HG03064 (cell line): ENCODE measurements around the gene PYGO2.

Source experiments
- ATAC-seq: cut with Tn5 transposase; IDR thresholded peaks from one replicate; pipeline ENCODE4 v1.9.1; 2021; ENCODE audit warnings: low read depth; ENCODE audit not compliant: unreplicated experiment

The PYGO2 gene

GRCh38 chr1:154961207-154962155 is at the start of gene PYGO2:
Gene PYGO2, minus strand, starts transcription at chr1:154961782. Its CDS starts 206 bp downstream, at chr1:154961576.
- peak; percentile 67 for ATAC-seq

GRCh38 chr1:155011004-155011416 is 49.4 kb upstream of the PYGO2 start:
- ATAC-seq: no peak

- no peak for ATAC-seq
Observed at GRCh38 chr1:155010211-155010918, 48.8 kb upstream of the PYGO2 start.

DNA sequence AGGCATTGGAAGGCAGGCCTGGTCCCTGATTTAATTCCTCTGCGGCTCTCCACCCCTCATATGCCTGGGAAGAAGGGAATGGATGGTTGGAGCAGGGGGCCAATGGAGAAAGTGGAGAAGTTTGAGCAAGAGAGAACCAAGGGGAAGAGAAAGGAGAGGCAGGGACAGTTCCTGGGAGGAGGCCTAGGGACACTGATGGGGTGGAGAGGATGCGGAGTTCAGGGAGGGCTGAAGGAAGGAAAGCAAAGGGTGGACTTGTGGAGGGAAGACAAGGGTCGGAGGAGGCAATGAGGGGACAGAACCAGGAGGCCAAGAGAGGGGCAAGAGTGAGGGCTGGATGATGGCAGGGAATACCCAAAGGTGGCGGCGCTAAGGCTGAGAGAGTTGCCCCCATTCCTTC is 48.2 kb upstream of the PYGO2 start:
- ATAC-seq: no peak

- ATAC-seq: no peak
Observed at GRCh38 chr1:155009221-155009711, 47.7 kb upstream of the PYGO2 start.

- no peak for ATAC-seq
Observed at GRCh38 chr1:155008015-155008941, 46.7 kb upstream of the PYGO2 start.

- ATAC-seq: no peak
Observed at GRCh38 chr1:155007251-155007828, 45.8 kb upstream of the PYGO2 start.

GRCh38 chr1:155006601-155007101 is 45.1 kb upstream of the PYGO2 start:
- ATAC-seq: no peak

DNA sequence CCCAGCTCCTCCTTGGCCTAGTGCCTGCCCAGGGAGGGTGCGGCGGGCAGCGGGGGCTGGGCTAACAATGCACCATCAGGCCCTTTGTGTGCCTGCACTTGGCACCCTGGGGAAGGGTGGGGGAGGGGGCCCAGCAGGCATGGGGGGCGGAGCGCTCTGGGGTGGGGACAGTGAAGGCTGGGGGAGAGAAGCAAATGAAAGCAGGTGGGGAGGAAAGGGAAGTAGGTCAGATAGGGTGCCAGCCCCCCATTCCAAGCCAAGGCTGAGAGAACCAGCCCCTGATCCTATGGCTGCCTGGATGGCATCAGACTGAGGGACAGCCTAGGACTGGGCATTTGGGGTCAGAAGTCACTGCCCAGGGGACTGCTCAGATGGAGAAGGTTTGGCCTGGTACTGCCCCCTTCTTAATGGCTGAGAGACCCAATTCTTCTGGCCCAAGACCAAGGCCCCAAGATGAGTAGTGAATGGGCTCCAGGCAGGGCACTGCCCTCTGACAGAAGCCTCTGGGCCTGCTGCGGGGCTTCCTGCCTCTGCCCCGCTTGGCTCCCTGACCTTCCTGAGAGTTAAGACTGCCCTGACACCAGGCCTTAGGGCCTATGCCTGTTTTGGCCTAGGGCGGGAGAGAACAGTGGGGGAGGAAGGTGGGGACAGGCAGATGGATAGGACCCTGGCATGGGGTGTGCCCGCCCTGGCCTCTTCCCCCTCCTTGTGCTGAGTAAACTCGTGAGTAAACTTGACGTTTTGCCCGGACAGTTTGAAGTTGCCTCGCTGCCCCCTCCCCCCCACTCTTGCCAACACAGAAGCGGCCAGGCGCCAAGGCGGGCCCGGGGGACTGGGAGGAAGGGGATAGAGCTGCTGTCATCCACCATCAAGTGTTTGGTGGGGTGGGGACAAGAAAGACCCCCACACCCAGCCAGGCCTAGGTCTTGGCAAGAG is 43.8 kb upstream of the PYGO2 start:
- no peak for ATAC-seq

GRCh38 chr1:155004352-155005075 is 42.9 kb upstream of the PYGO2 start:
- no peak for ATAC-seq

DNA sequence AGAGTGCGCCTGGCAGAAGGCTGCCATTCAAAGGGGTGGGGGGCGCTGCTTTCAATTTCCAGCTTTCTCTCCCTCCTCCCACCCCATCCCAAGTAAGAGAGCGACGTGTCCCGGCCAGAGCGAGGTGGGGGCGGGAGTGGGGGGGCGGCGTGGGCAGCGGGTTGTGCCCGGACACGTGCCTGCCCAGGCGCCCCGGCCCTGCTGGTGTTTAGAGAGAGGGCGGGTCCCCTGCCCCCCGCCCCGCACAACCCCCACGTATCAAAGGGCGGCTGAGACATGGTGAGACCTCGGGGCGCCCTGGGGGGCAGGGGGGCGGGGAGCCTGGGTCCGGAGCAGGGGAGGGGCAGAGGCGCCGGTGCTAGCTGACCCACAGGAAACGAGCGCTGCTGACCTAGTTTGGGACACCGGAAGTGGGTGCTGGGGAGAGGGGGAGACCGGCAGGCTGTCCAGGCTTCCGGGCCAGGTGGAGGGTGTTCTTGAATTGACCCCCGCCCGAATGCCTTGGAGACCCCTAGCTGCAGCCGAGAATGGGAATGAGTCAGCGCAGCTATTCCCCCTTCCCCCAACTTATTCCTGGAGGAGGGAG is 42.3 kb upstream of the PYGO2 start:
- no peak for ATAC-seq

DNA sequence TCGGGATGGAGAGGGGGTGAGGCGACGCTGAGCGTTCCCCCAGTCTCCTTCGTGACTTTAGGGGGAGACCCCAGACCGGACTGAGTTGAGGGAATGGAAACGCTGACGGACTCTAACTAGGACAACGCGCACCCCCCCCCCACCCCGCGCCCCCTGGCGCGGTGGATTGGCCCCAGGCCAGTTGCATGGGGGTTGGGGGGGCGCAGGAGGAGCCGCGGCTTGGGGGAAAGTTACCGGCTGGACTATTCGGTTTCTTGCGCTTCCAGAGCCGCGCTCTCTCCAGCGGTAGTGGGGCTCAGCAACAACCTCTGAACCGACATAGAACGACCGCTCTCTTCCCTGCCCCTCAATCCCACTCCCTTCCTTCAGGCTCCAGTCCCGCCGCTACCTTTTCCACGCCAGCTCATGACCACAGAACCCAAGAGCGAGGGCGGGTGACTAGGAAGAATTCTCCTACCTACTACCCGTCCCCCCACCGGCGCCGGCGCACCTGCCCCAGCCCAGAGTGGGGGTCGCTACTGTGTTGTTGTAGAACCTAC is 41.7 kb upstream of the PYGO2 start:
- no peak for ATAC-seq

GRCh38 chr1:155002464-155003226 is 41.1 kb upstream of the PYGO2 start, which contains the start of gene ZBTB7B:
Gene ZBTB7B, plus strand, starts transcription at chr1:155002802. Its CDS starts 11,859 bp downstream, at chr1:155014661.
- no peak for ATAC-seq

GRCh38 chr1:155001675-155002463 is 40.3 kb upstream of the PYGO2 start:
- ATAC-seq: peak; percentile 36

GRCh38 chr1:155001425-155001674 is 39.8 kb upstream of the PYGO2 start:
- no peak for ATAC-seq
